GM12891 (cell line): ENCODE measurements around the gene TP53I11. TPM values are rescaled to one million over a fixed set of nuclear protein-coding genes. Genes with fewer than 3 reads are reported as not detected.

ENCODE experiments used
- DNase-seq: peaks from one replicate; pipeline ENCODE4 v3.0.0; 2011; ENCODE audit warnings: low spot score; ENCODE audit not compliant: insufficient read length
- FAIRE-seq: peaks from 2 replicates; lab custom pipeline; 2011; peaks lifted over from hg19 to GRCh38; lab: Jason Lieb, UNC
- PAX5 ChIP-seq: IDR thresholded peaks from 2 replicates; pipeline ENCODE4 v1.6.1; 2011; ENCODE audit warnings: low read length, moderate library complexity, mild to moderate bottlenecking; ENCODE audit not compliant: insufficient read depth, severe bottlenecking
- POLR2A ChIP-seq: IDR thresholded peaks from 2 replicates; pipeline ENCODE4 v1.6.1; 2011; ENCODE audit warnings: low read depth, low read length, control low read depth
- POLR2AphosphoS5 ChIP-seq: IDR thresholded peaks from 2 replicates; pipeline ENCODE4 v1.6.1; 2011; ENCODE audit warnings: low read depth, low read length, control low read depth
- POU2F2 ChIP-seq: IDR thresholded peaks from 2 replicates; pipeline ENCODE4 v1.6.1; 2011; ENCODE audit warnings: low read depth, mild to moderate bottlenecking, control low read depth, low read length, moderate library complexity
- SPI1 ChIP-seq: IDR thresholded peaks from 2 replicates; pipeline ENCODE4 v1.6.1; 2011; ENCODE audit warnings: low read depth, low read length, control low read depth
- TAF1 ChIP-seq: IDR thresholded peaks from 2 replicates; pipeline ENCODE4 v1.6.1; 2011; ENCODE audit warnings: low read depth, low read length, control low read depth
- polyA plus RNA-seq: library from polyadenylated mRNA; unstranded; fragments of >200 nt; gene quantifications from one replicate; pipeline ENCODE4 v1.2.1, GENCODE V29; 2012; ENCODE audit warnings: low read depth, missing spikeins, inconsistent platforms; ENCODE audit not compliant: missing spikeins

Gene TP53I11
- 0.42 TPM for polyA plus RNA-seq

- DNase-seq (peak; percentile 64), FAIRE-seq (no peak)
- TF ChIP-seq TAF1, result no peak
- no peak for TF ChIP-seq PAX5
- no peak for TF ChIP-seq POLR2A
- TF ChIP-seq POU2F2, result no peak
- TF ChIP-seq SPI1, result no peak
- TF ChIP-seq POLR2AphosphoS5, result no peak
Observed at GRCh38 chr11:44950625-44951476, at the start of gene TP53I11. Gene TP53I11 (minus strand): TSS chr11:44950883. CDS start chr11:44938335, 12,548 bp downstream.

- TF ChIP-seq TAF1 (no peak), POLR2A (no peak), SPI1 (no peak), PAX5 (no peak), POLR2AphosphoS5 (no peak), POU2F2 (no peak)
- FAIRE-seq (no peak), DNase-seq (no peak)
Observed at GRCh38 chr11:44999068-44999467, 48.4 kb upstream of the TP53I11 start.

- FAIRE-seq, result no peak
- TF ChIP-seq TAF1, result no peak
- no peak for TF ChIP-seq POU2F2
- no peak for TF ChIP-seq SPI1
- no peak for TF ChIP-seq POLR2A
- TF ChIP-seq POLR2AphosphoS5, result no peak
- no peak for TF ChIP-seq PAX5
- no peak for DNase-seq
Observed at GRCh38 chr11:44998051-44998450, 47.4 kb upstream of the TP53I11 start.

GRCh38 chr11:44997566-44997965, 46.9 kb upstream of the TP53I11 start:
- TF ChIP-seq PAX5, result no peak
- no peak for TF ChIP-seq SPI1
- no peak for TF ChIP-seq POLR2AphosphoS5
- no peak for TF ChIP-seq POU2F2
- no peak for TF ChIP-seq TAF1
- no peak for TF ChIP-seq POLR2A
- no peak for DNase-seq
- no peak for FAIRE-seq

- DNase-seq, result no peak
- FAIRE-seq, result no peak
- TF ChIP-seq POLR2A, result no peak
- TF ChIP-seq TAF1, result no peak
- TF ChIP-seq PAX5, result no peak
- TF ChIP-seq SPI1, result no peak
- TF ChIP-seq POLR2AphosphoS5, result no peak
- TF ChIP-seq POU2F2, result no peak
Observed at GRCh38 chr11:44994753-44995152, 44.1 kb upstream of the TP53I11 start.

- TF ChIP-seq PAX5 (no peak), POU2F2 (no peak)
- DNase-seq, result no peak
Observed at GRCh38 chr11:44993971-44994704, 43.5 kb upstream of the TP53I11 start.

GRCh38 chr11:44992774-44993173, 42.1 kb upstream of the TP53I11 start:
- TF ChIP-seq TAF1 (no peak), PAX5 (no peak), SPI1 (no peak)
- no peak for DNase-seq
- FAIRE-seq, result no peak

More at GRCh38 chr11:44993971-44994704, 43.5 kb upstream of the TP53I11 start:
- FAIRE-seq, result no peak

- DNase-seq (no peak), FAIRE-seq (no peak)
- TF ChIP-seq PAX5 (no peak), POU2F2 (no peak), POLR2A (no peak), TAF1 (no peak), SPI1 (no peak), POLR2AphosphoS5 (no peak)
Observed at GRCh38 chr11:44992181-44992582, 41.5 kb upstream of the TP53I11 start.

- DNase-seq (no peak), FAIRE-seq (no peak)
- no peak for TF ChIP-seq SPI1
Observed at GRCh38 chr11:44990665-44991064, 40.0 kb upstream of the TP53I11 start.
